H1 (cell line): ENCODE results near the gene SHPK. TPM values are rescaled to one million over a fixed set of nuclear protein-coding genes. Genes with fewer than 3 reads are reported as not detected.

Experiments used
- CTCF ChIA-PET: fragments of 300-600 bp; sonication (Branson Sonifier 250); formaldehyde crosslinking; loops from one replicate; lab custom pipeline; 2021; ENCODE audit not compliant: partially characterized antibody; lab: Charles Lee
- POLR2A ChIA-PET: fragments of 300-600 bp; sonication (Branson Sonifier 250); formaldehyde crosslinking; loops from one replicate; lab custom pipeline; 2021; ENCODE audit warnings: inconsistent platforms; ENCODE audit not compliant: partially characterized antibody; lab: Charles Lee
- DNase-seq, 2 experiments: peaks; one replicate each; pipeline versions ENCODE4 v3.0.0 to v3.0.0-alpha.2; 2010 to 2022; ENCODE audit warnings: low spot score in 2 of 2, low read depth in 1 of 2, mixed read lengths in 1 of 2
- FAIRE-seq: peaks from 2 replicates; lab custom pipeline; 2011; peaks lifted over from hg19 to GRCh38; lab: Jason Lieb, UNC
- H2AFZ ChIP-seq: 2 replicates; pipeline ENCODE4 v1.8.1; 2012; ENCODE audit warnings: low read length, inconsistent platforms
- H2AK5ac ChIP-seq: 2 replicates; pipeline ENCODE4 v1.6.1; 2013; ENCODE audit warnings: low read depth, low read length
- H2BK120ac ChIP-seq: replicated peaks from 2 replicates; pipeline ENCODE3; 2013; ENCODE audit warnings: low read depth, low read length, inconsistent platforms
- H2BK12ac ChIP-seq: 2 replicates; pipeline ENCODE4 v1.6.1; 2013; ENCODE audit warnings: low read depth, low read length
- H2BK15ac ChIP-seq: 2 replicates; pipeline ENCODE4 v1.6.1; 2013; ENCODE audit warnings: low read length
- H2BK20ac ChIP-seq: 2 replicates; pipeline ENCODE4 v1.6.1; 2013; ENCODE audit warnings: low read length
- H2BK5ac ChIP-seq: 2 replicates; pipeline ENCODE4 v1.6.1; 2013; ENCODE audit warnings: low read depth, low read length
- H3K14ac ChIP-seq: 2 replicates; pipeline ENCODE4 v1.6.1; 2013; ENCODE audit warnings: inconsistent platforms; ENCODE audit not compliant: insufficient read length
- H3K18ac ChIP-seq: 2 replicates; pipeline ENCODE4 v1.6.1; 2013; ENCODE audit warnings: low read length; ENCODE audit errors: extremely low read depth
- H3K23ac ChIP-seq: 2 replicates; pipeline ENCODE4 v1.6.1; 2013; ENCODE audit warnings: inconsistent platforms; ENCODE audit not compliant: insufficient read length
- H3K23me2 ChIP-seq: 2 replicates; pipeline ENCODE4 v1.6.1; 2013; ENCODE audit warnings: low read depth, low read length
- H3K27ac ChIP-seq: 2 replicates; pipeline ENCODE4 v1.6.1; 2011; ENCODE audit warnings: low read depth, low read length, inconsistent platforms
- H3K27me3 ChIP-seq, 4 experiments: replicated peaks in 1 of 4; 1 replicate in 1 of 4; 2 replicates in 3 of 4; pipeline versions ENCODE4 v1.6.1 to v1.8.1; 2011 to 2013; ENCODE audit warnings: low read length in 3 of 4, mild to moderate bottlenecking in 3 of 4, inconsistent platforms in 2 of 4, mixed read lengths in 2 of 4, moderate library complexity in 1 of 4; ENCODE audit not compliant: control insufficient read depth in 3 of 4, insufficient read depth in 3 of 4; ENCODE audit errors: extremely low read depth in 1 of 4
- H3K36me3 ChIP-seq, 4 experiments: 2 replicates each; pipeline versions ENCODE4 v1.6.1 to v1.8.1; 2011 to 2013; ENCODE audit warnings: mild to moderate bottlenecking in 4 of 4, low read length in 3 of 4, moderate library complexity in 2 of 4, control low read depth in 1 of 4, inconsistent platforms in 1 of 4; ENCODE audit not compliant: insufficient read depth in 4 of 4, control insufficient read depth in 2 of 4
- H3K4ac ChIP-seq: replicated peaks from 2 replicates; pipeline ENCODE3; 2013; ENCODE audit warnings: low read length, low read depth, mixed read lengths, inconsistent platforms; ENCODE audit not compliant: insufficient read length
- H3K4me1 ChIP-seq, 4 experiments: replicated peaks in 1 of 4; 1 replicate in 1 of 4; 2 replicates in 3 of 4; pipeline versions ENCODE4 v1.6.1 to v1.8.1; 2011 to 2013; ENCODE audit warnings: low read length in 3 of 4, inconsistent platforms in 2 of 4, mixed read lengths in 1 of 4; ENCODE audit not compliant: insufficient read depth in 4 of 4, control insufficient read depth in 3 of 4
- H3K4me2 ChIP-seq, 2 experiments: 2 replicates each; pipeline versions ENCODE4 v1.6.1 to v1.8.1; 2011 to 2013; ENCODE audit warnings: low read depth in 2 of 2, low read length in 2 of 2, control low read depth in 1 of 2, inconsistent platforms in 1 of 2, mild to moderate bottlenecking in 1 of 2; ENCODE audit not compliant: insufficient read depth in 1 of 2
- H3K4me3 ChIP-seq, 4 experiments: fragments of 200-600, 300-600 bp in 1 of 4; sonication (generic), shearing (Covaris generic), sonication (Bioruptor Twin) in 1 of 4; 2 replicates each; pipeline versions ENCODE4 v1.5.1 to v1.8.1; 2011 to 2016; ENCODE audit warnings: low read length in 4 of 4, low read depth in 3 of 4, control low read depth in 2 of 4, inconsistent platforms in 2 of 4, mild to moderate bottlenecking in 2 of 4, mixed read lengths in 1 of 4, moderate library complexity in 1 of 4; ENCODE audit not compliant: insufficient read depth in 2 of 4; ENCODE audit errors: extremely low read depth in 1 of 4
- H3K56ac ChIP-seq: replicated peaks from 2 replicates; pipeline ENCODE3; 2013; ENCODE audit warnings: low read depth, mild to moderate bottlenecking, mixed read lengths, low read length, inconsistent platforms; ENCODE audit not compliant: insufficient read length
- H3K79me1 ChIP-seq: 2 replicates; pipeline ENCODE4 v1.6.1; 2013; ENCODE audit warnings: low read depth, low read length, control low read depth
- H3K79me2 ChIP-seq, 2 experiments: 2 replicates each; pipeline versions ENCODE4 v1.6.1 to v1.8.1; 2012 to 2013; ENCODE audit warnings: low read length in 2 of 2, mild to moderate bottlenecking in 2 of 2, inconsistent platforms in 1 of 2; ENCODE audit not compliant: insufficient read depth in 2 of 2, control insufficient read depth in 1 of 2
- H3K9ac ChIP-seq, 4 experiments: replicated peaks in 1 of 4; 1 replicate in 1 of 4; 2 replicates in 3 of 4; pipeline versions ENCODE4 v1.6.1 to v1.8.1; 2011 to 2013; ENCODE audit warnings: low read depth in 3 of 4, low read length in 3 of 4, control low read depth in 2 of 4, mild to moderate bottlenecking in 2 of 4, moderate library complexity in 2 of 4, inconsistent platforms in 1 of 4; ENCODE audit errors: extremely low read depth in 1 of 4
- H3K9me3 ChIP-seq, 2 experiments: 2 replicates each; pipeline versions ENCODE4 v1.6.1 to v1.8.1; 2012 to 2013; ENCODE audit warnings: mild to moderate bottlenecking in 2 of 2, moderate library complexity in 2 of 2, control low read depth in 1 of 2, inconsistent platforms in 1 of 2, low read depth in 1 of 2, low read length in 1 of 2, mixed read lengths in 1 of 2; ENCODE audit not compliant: insufficient read depth in 2 of 2
- H4K20me1 ChIP-seq, 2 experiments: replicated peaks in 1 of 2; 2 replicates each; pipeline versions ENCODE3 to v1.8.1; 2011 to 2013; ENCODE audit warnings: inconsistent platforms in 2 of 2, low read length in 2 of 2, mild to moderate bottlenecking in 1 of 2; ENCODE audit not compliant: insufficient read depth in 2 of 2, control insufficient read depth in 1 of 2
- H4K5ac ChIP-seq: 2 replicates; pipeline ENCODE4 v1.6.1; 2013; ENCODE audit warnings: low read length, low read depth, mixed read lengths, inconsistent platforms; ENCODE audit not compliant: insufficient read length
- H4K8ac ChIP-seq: 2 replicates; pipeline ENCODE4 v1.8.0; 2013; ENCODE audit warnings: mild to moderate bottlenecking, moderate library complexity, low read length, inconsistent platforms; ENCODE audit not compliant: insufficient read depth; ENCODE audit errors: extremely low read depth
- H4K91ac ChIP-seq: replicated peaks from 2 replicates; pipeline ENCODE3; 2013; ENCODE audit warnings: low read length, mixed read lengths, inconsistent platforms; ENCODE audit not compliant: insufficient read length
- CBX8 ChIP-seq: fragments of 300-800, 300-1000 bp; sonication (generic); IDR thresholded peaks from 2 replicates; pipeline ENCODE4 v1.7.1; 2016; ENCODE audit warnings: low read depth, low read length, borderline replicate concordance
- POLR2A ChIP-seq, 2 experiments: IDR thresholded peaks; 1 replicate in 1 of 2; 2 replicates in 1 of 2; pipeline ENCODE4 v1.6.1; 2011; ENCODE audit warnings: low read depth in 2 of 2, low read length in 2 of 2, mild to moderate bottlenecking in 2 of 2; ENCODE audit errors: control extremely low read depth in 1 of 2
- WGBS, 2 experiments: shearing (Covaris generic) in 1 of 2; methylation state at CpG; one replicate each; pipeline versions ENCODE4 v1.1.6 to v1.1.7; 2013 to 2015; ENCODE audit warnings: low lambda C conversion rate in 2 of 2, mixed read lengths in 2 of 2, inconsistent platforms in 1 of 2, low coverage in 1 of 2, missing lambda C conversion rate in 1 of 2; ENCODE audit not compliant: insufficient replicate concordance in 2 of 2, insufficient coverage in 1 of 2, insufficient read length in 1 of 2; ENCODE audit errors: extremely low coverage in 1 of 2, missing lambda C conversion rate in 1 of 2; 5-methylcytosine and 5-hydroxymethylcytosine counted together
- polyA plus RNA-seq, 7 experiments: library from polyadenylated mRNA; depleted of rRNA in 3 of 7; stranded (reverse) in 5 of 7; unstranded in 2 of 7; fragments of >200 nt in 5 of 7; fragments of 200-250 nt in 2 of 7; gene quantifications; 1 replicate in 5 of 7; 2 replicates in 1 of 7; 4 replicates in 1 of 7; pipeline versions ENCODE4 v1.2.1 to v1.2.3, GENCODE V29; 2011 to 2013; ENCODE audit warnings: missing spikeins in 2 of 7, mixed read lengths in 2 of 7
- total RNA-seq: library from RNA; stranded (reverse); fragmentation: NEBNext Ultra II Directional; extraction: Animal tissue kit (Norgen Biotek cat#: 25700); gene quantifications from 2 replicates; pipeline ENCODE4 v1.2.1, GENCODE V29; 2021

Gene SHPK
- total and polyA plus RNA-seq, 2 of the 8 experiments (the other 6 are each of a cell fraction or from before 2014, with no cell fraction given): 28.6 to 36.7 TPM

DNA sequence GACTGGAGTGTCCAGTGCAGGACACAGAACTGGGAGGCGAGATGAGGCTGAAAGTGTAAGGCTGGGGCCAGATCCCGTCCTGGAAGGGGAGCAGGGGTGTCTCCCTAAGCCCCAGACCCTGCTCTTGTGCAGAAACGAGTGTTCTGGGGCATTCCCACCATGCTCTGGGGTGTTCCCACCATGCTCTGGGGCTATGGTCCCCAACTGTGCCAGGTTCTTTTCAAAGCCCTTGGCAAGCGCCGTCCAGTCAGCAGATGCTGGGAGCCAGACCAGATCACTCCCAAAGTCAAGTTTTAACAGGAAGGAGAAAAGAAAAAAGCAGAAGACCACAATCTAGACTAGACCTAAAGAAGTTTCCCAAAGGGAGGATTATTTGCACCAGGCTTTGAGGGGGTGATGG, 29.8 kb upstream of the SHPK start:
- POLR2A ChIA-PET: interaction anchor here (1.7 to 12.7 kb wide), 2 partner anchors 10 to 14 kb away, joined by 4 to 194 read pairs; no protein-coding TSS in a partner anchor

More for the DNA sequence above, 29.8 kb upstream of the SHPK start:
- H2BK20ac ChIP-seq: no peak overlapping the region
- CTCF ChIA-PET: interaction anchor here (2.0 kb wide), 1 partner anchor 17 kb away, joined by 7 read pairs; no protein-coding TSS in a partner anchor
- H3K18ac ChIP-seq: no peak overlapping the region
- no peak overlapping the region for H2BK120ac ChIP-seq
- H3K14ac ChIP-seq: no peak overlapping the region
- H3K4ac ChIP-seq: no peak overlapping the region
- peaks cover 0 to 10% of the 10 kb centered on the region in 2 experiments for H4K20me1 ChIP-seq
- no peak for TF ChIP-seq CBX8
- TF ChIP-seq POLR2A (IDR thresholded peaks at IDR 0.05; ENCODE audit: control extremely low read depth in 1 of 2, low read depth in 2 of 2, low read length in 2 of 2): peak in 1 of 2 experiments; percentile 5; a peak in 1 of 3 replicates
- H3K27me3 ChIP-seq: no peaks in the 10 kb centered on the region
- no peaks in the 10 kb centered on the region for H3K9me3 ChIP-seq
- H3K36me3 ChIP-seq: no peaks in the 10 kb centered on the region; a peak in 1 of 8 replicates
- 86% methylated on average over 5 of the region's 5 CpGs; no CpG with 5 or more reads in 1 of the 2 experiments for WGBS, 2 experiments
- FAIRE-seq (no peak), DNase-seq (no peak)
- H3K4me2 ChIP-seq: no peak overlapping the region
- H2AK5ac ChIP-seq: no peak overlapping the region
- no peak overlapping the region for H4K91ac ChIP-seq
- H3K9ac ChIP-seq: no peak overlapping the region
- 0 out of 2 replicates have a peak overlapping the region, but pooled peaks have one; percentile 49 for H2BK5ac ChIP-seq
- H3K4me3 ChIP-seq: no peak overlapping the region
- no peak overlapping the region for H2BK12ac ChIP-seq
- no peak overlapping the region for H4K5ac ChIP-seq
- H4K8ac ChIP-seq: no peak overlapping the region
- H2BK15ac ChIP-seq: no peak overlapping the region
- H3K79me2 ChIP-seq: peaks cover 3 to 28% of the 10 kb centered on the region in 2 experiments; a peak in 3 of 4 replicates
- H2AFZ ChIP-seq: no peak overlapping the region
- H3K56ac ChIP-seq: no peak overlapping the region
- H3K27ac ChIP-seq: no peak overlapping the region
- H3K4me1 ChIP-seq: peaks cover 3 to 7% (median 5%) of the 10 kb centered on the region in 4 experiments
- peaks cover 12% of the 10 kb centered on the region; the same call in 1 of the 2 replicates for H3K23me2 ChIP-seq
- peaks cover 12% of the 10 kb centered on the region for H3K79me1 ChIP-seq
- no peak overlapping the region for H3K23ac ChIP-seq
